Renal cortical epithelial cell (primary cell): Measurements from ENCODE around the gene OR8H3. TPM values are rescaled to one million over a fixed set of nuclear protein-coding genes. Genes with fewer than 3 reads are reported as not detected.
"Not testable (repeated sequence)": the region's sequence is repeated elsewhere in the genome, so short reads cannot be mapped to it uniquely, and the experiment has no call there.

Source experiments
- DNase-seq: peaks from one replicate; pipeline ENCODE4 v3.0.0-alpha.2; 2011; ENCODE audit warnings: low read depth
- total RNA-seq: library from RNA; depleted of rRNA; stranded (reverse); fragments of >200 nt; gene quantifications from 2 replicates; pipeline ENCODE4 v1.2.3, GENCODE V29; 2014

OR8H3 gene
- not detected in 2 replicates for total RNA-seq

DNA sequence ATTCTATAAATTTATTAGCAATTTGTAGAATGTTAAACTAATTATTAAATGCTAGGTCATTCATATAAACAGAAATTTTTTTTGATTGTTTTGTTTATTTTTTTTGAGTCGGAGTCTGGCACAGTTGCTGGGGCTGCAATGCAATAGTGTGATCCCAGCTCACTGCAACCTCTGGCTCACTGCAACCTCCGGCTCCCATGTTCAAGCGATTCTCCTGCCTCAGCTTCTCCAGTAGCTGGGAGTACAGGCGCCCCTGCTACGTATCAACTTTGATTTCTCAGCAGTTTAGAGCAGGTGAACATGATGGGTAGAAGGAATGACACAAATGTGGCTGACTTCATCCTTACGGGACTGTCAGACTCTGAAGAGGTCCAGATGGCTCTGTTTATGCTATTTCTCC, at the start of gene OR8H3:
OR8H3 (plus strand) TSS at position 301 of the 400 bp plus-strand sequence; CDS start at position 301, 0 bp downstream.
- no peak for DNase-seq

DNA sequence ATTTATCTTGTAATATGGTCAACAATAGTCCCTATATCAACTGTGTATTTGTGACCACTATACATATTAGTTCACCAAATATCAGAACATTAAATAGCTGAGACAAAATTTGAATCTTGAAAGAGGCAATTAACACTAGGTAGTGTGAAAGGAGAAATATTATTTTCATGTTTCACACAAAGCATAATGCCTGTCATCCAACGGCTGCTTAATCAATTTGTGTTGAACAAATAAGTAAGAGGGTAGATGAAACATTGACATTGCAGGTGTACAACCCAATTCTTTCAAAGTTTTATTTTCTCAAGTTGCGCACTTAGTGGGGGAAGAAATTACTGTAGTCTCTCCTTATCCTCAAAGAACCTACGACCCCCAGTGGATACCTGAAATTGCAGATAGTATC, 32.5 kb upstream of the OR8H3 start:
- no peak for DNase-seq

DNA sequence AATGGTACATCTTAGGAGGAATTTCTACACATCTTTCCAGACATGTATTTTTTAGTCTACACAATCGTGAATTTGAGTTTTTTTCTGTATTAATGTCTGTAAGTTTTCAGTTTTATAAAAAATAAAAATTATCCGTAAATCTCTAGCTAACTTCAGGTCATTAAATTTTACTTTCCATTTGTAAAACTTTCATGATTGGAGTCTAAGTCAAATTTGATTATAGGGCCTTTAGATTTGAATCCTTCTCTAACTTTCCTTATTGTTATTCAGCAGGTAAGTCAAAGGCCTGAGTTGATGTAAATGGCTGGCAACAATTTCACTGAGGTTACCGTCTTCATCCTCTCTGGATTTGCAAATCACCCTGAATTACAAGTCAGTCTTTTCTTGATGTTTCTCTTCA, 29.2 kb upstream of the OR8H3 start, which contains the start of gene OR8I2:
OR8I2 (plus strand) TSS at position 301 of the 400 bp plus-strand sequence; CDS start at position 301, 0 bp downstream.
- DNase-seq = no peak

DNA sequence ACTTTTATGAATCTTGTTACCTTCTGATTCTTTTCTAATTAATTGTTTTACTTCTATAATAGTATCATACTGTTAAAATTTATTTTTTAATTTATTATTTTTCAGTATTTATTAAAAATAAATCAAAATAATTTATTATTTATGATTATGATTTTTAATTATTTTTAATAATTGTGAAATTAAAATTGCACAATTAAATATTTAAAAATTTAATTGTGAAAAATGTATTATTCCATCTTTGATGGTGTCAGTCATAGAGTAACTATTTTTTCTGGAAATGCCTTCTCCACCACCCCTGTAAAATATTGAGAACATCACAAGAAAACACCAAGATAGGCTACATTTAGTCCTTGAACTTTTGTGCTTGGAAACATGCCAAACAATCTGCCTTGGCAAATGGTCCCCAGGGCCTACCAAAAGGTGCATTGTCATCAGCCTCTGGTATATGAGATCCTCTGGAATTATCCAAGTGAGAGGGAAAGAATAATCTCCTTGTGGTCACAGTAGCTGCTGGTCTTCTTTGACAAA, 18.9 kb upstream of the OR8H3 start, which contains the start of gene OR8H2:
OR8H2 (plus strand) TSS at position 478 of the 528 bp plus-strand sequence. CDS start 1,356 bp downstream, outside the sequence.
- DNase-seq = no peak

DNA sequence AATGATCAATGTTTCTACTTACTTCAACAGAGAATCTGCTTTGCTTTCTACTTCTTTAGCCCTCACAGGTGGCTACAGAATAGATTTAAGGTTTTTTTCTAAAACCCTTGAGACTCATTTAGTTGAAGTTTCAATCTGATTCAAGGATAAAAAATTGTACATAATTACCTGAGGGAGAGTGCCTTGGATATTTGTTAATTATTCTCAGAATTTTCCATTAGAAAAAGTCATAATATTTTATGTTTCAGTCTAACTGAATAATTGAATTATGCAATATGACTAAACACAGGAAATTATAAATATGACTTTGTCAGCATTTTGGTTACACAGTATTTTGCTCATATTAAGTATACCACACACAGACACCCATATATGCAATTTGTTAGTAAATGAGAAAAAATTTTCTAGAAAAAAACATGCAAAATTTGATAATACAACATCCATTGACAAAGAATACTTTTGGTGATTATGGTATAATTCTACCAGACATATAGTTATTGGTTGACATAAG, 18.0 kb downstream of the OR8H3 start, which contains the start of gene OR8J3:
OR8J3 (minus strand) TSS at position 51 of the 511 bp plus-strand sequence. CDS start 2,483 bp downstream, outside the sequence.
- no peak for DNase-seq

- not testable (repeated sequence) for DNase-seq
Measured at GRCh38 chr11:56143681-56144080, 21.5 kb downstream of the OR8H3 start.

DNA sequence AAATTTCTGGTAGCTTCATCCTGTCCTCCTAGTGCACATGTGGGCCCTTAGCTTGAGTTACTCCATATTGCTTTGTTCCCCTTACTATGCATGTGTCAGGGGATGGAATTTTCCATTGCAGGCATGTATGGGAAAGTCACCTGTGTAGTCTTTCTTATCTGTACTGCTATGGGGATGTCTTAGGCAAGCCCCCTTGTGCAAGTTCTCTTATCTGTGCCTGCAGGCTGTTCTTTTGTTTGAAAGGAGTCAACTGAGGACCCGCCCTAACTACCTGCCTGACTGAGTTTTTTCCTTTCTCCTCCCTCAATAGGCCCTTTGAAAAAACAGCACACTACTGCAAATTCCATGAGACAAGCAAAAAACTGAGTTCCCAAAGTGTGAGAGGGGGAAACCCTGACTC, 29.2 kb downstream of the OR8H3 start:
- no peak for DNase-seq

DNA sequence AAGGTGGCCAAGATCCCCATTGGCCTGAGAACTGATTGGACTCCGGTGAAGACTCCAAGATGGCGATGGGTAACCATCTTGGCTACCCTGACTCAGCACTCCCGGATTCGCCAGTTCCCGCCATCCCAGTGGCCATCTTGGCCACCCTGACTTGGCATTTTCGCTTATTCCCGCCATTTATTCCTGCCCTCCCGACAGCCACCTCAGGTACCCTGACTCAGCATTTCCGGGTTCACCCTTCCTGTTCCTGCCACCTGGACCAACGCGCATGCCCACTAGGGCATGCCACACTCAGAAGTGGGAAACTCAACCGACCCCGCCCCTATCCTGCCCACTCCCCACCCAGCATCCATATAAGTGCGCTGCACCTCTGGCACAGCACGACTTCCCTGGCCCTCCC, 30.2 kb downstream of the OR8H3 start:
- DNase-seq = no peak

DNA sequence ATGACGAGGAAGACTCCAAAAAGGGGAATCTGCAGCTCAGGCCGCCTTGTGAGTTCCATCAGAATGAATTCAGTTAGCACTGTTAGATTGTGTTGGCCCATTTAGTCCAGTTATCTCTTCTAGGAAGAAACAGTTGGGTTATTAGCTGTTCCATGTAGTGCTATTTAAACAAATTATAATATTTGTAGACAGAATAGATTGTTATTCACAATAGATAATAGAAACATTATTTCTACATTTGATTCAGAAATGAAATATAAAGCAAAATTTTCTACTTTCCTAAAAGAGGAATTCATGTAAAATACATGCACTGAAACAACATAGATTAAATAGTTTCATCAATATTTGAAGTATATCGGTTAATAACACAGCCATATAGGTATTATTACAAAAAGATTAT, 38.0 kb downstream of the OR8H3 start, which contains the start of gene OR8K5:
OR8K5 (minus strand) TSS at position 101 of the 400 bp plus-strand sequence; CDS start at position 101, 0 bp downstream.
- DNase-seq = no peak

GRCh38 chr11:56163804-56164203, 41.6 kb downstream of the OR8H3 start:
- DNase-seq = no peak

GRCh38 chr11:56172256-56172830, 50.2 kb downstream of the OR8H3 start:
- DNase-seq = no peak

Other genes with a start within 250 kb of the OR8H3 start
- not detected in 2 replicates for gene TRIM51, start 239.1 kb upstream of the OR8H3 start, total RNA-seq
- not detected in 2 replicates for gene OR5W2, start 207.8 kb upstream of the OR8H3 start, total RNA-seq
- not detected in 2 replicates for gene OR5I1, start 186.0 kb upstream of the OR8H3 start, total RNA-seq
- gene OR10AG1, start 152.4 kb upstream of the OR8H3 start, total RNA-seq = not detected in 2 replicates
- gene OR5F1, start 127.7 kb upstream of the OR8H3 start, total RNA-seq = not detected in 2 replicates
- not detected in 2 replicates for gene OR5AS1, start 94.7 kb upstream of the OR8H3 start, total RNA-seq
- gene OR8I2, start 29.1 kb upstream of the OR8H3 start, total RNA-seq = not detected in 2 replicates
- not detected in 2 replicates for gene OR8H2, start 18.7 kb upstream of the OR8H3 start, total RNA-seq
- not detected in 2 replicates for gene OR8J3, start 17.8 kb downstream of the OR8H3 start, total RNA-seq
- gene OR8K5, start 37.9 kb downstream of the OR8H3 start, total RNA-seq = not detected in 2 replicates
- not detected in 2 replicates for gene OR5J2, start 54.2 kb downstream of the OR8H3 start, total RNA-seq
- gene OR5T2, start 111.9 kb downstream of the OR8H3 start, total RNA-seq = not detected in 2 replicates
- gene OR5T3, start 129.9 kb downstream of the OR8H3 start, total RNA-seq = not detected in 2 replicates
- gene OR5T1, start 151.8 kb downstream of the OR8H3 start, total RNA-seq = not detected in 2 replicates
- gene OR8H1, start 169.9 kb downstream of the OR8H3 start, total RNA-seq = not detected in 2 replicates
- not detected in 2 replicates for gene OR8K3, start 192.8 kb downstream of the OR8H3 start, total RNA-seq
- gene OR8K1, start 223.7 kb downstream of the OR8H3 start, total RNA-seq = not detected in 2 replicates
- gene OR8J1, start 231.9 kb downstream of the OR8H3 start, total RNA-seq = not detected in 2 replicates